ENCODE results near the gene IGLON5.

IGLON5 gene

DNA sequence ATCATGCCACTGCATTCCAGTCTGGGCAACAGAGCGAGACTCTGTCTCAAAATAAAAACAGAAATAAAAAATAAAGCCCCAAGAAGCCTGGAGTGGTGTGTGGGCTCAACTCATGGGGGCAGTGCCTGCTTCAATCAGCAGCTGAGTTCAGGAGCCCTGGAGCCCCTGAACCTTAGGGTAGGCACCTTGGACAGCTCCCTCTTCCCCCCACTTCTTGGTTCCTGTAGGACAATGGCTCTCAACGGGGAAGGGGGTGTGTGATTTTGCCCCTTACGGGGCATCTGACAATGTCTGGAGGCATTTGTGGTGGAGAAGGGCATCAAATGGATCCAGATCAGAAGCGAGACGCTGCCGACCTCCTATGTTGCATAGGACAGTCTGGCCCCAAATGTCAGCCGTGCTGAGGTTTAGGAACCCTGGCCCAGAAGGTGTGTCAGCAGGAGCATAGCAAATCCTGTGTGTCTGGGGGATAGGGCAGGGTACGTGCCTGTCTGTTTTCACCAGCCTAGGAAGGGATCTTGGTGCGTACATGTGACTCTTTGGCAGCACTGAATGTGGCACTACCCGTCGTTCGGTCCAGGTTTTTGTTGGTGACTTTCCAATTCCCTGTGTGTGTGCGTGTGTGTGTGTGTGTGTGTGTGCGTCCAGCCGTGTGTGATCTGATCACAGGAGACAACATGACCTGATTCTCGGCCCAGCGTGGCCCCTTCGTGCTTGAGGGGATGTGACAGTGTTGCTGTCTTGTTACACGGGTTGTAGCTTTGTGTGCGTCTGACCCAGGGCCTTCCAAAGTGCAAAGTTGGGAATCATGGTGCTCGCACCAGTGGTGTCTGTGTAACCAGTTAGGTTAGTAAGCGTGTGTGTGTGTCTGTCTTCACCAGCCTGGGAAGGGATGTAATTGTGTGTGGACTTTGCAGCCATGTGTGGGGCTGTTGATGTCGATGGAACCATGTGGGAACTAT is 7.5 kb downstream of the IGLON5 start:
- no peak for DNase-seq

- no peak for DNase-seq
Observed at GRCh38 chr19:51319649-51320279, 8.3 kb downstream of the IGLON5 start.

- DNase-seq: no peak
Observed at GRCh38 chr19:51320280-51320657, 8.8 kb downstream of the IGLON5 start.

DNA sequence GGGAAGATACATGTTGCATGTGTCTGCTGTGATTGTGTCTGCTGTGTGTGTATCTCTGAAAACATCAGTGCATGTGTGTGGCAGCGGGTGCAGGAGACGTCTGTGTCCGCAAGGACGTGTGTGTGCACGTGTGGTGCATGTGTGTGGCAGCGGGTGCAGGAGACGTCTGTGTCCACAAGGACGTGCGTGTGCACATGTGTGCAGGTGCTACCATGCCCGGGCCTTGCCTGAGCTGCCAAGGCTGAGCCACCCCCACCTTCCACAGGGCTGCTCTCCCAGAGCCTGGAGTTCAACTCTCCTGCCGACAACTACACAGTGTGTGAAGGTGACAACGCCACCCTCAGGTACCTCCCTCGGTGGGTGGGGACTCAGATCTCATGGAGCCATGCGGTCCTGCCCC is 10.4 kb downstream of the IGLON5 start:
- no peak for DNase-seq

- DNase-seq: no peak
Observed at GRCh38 chr19:51323481-51324166, 12.2 kb downstream of the IGLON5 start.

- DNase-seq: no peak
Observed at GRCh38 chr19:51324167-51324481, 12.7 kb downstream of the IGLON5 start.

GRCh38 chr19:51325161-51325976 is 13.9 kb downstream of the IGLON5 start:
- no peak for DNase-seq

- DNase-seq: no peak
Observed at GRCh38 chr19:51326216-51327065, 15.0 kb downstream of the IGLON5 start.

DNA sequence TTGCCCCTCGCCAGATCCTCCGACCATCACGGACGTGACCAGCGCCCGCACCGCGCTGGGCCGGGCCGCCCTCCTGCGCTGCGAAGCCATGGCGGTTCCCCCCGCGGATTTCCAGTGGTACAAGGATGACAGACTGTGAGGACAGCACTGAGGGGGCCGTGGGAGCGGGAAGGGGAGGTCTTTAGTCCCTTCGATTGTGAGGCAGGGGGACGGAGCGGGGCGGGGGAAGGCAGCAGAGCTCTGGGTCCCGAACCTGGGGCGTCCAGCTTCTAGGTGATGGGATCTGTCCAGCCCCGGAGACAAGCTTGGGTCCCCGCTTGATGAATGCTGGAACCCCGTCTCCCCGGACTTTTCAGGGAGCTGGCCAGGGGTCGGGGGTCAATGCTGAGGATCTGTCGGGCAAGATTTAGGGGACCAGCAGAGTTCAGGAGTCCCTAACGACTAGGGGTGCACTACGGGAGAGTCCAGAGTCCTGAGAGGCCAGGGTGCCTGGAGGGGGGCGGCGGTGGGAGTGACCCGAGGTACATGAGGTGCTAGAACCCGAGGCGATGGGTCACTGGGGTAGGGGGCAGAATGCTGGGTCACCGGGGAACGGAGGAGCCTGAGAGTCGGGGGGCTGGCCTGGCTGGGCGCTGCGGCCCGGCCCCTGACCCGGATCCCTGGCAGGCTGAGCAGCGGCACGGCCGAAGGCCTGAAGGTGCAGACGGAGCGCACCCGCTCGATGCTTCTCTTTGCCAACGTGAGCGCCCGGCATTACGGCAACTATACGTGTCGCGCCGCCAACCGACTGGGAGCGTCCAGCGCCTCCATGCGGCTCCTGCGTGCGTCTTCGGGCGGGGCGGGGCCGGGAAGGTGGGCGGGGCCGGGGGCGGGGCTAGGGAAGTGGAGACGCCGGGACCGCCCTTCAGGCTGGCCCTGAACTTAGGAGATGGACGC is 15.9 kb downstream of the IGLON5 start:
- no peak for DNase-seq

GRCh38 chr19:51329411-51329810 is 18.0 kb downstream of the IGLON5 start:
- DNase-seq: no peak

DNA sequence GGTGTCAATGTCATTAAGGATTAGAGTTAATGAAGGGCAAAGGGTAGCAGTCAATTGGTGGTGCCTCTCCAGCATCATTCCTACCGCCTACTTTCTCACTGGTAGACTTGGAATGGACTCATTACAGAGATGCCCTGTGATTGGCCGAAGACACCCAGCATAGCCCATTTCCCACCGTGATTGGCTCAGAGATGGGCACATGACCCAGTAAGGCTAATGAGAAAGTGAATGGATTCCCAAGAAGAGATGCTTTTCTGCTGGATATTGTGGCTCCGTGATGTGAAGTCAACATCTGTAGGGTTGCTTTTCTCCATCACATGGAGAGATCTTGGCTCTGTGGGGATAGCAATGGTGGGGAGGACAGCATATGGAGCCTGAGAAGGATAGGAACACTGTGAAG is 18.9 kb downstream of the IGLON5 start:
- DNase-seq: no peak

- DNase-seq: no peak
Observed at GRCh38 chr19:51331193-51331592, 19.7 kb downstream of the IGLON5 start.

GRCh38 chr19:51331716-51332115 is 20.3 kb downstream of the IGLON5 start:
- DNase-seq: no peak

GRCh38 chr19:51333836-51334460 is 22.5 kb downstream of the IGLON5 start:
- DNase-seq: no peak

DNA sequence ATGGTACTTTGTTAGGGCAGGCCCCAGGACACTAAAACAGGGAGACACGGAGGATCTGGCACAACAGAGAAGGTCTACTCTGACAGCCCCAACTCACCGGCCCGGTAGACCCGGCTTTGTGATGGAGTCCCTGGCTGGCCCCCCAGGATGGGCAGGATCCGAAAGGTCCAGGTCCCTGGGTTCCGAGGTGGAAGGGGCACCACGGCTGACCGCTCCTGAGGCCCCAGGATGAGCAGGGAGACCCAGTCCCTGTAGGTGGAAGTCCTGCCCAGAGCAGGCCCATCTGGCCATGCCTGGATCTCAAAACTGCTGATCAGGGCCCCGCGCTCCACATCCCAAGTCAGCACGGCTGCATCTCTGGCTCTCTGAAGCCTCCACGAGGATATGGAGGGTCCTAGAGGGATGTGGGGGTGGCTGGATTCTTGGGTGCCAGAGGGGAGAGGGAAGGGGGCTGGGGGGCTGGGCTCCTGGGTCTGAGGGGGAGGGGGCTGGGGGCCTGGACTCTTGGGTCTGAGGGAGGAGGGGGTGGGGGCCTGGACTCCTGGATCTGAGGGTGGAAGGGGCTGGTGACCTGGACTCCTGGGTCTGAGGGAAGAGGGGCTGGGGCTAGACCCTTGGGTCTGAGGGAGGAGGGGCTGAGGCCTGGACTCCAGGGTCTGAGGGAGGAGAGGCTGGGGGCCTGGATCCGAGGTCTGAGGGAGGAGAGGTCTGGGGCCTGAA is 25.9 kb downstream of the IGLON5 start:
- no peak for DNase-seq

- no peak for DNase-seq
Observed at GRCh38 chr19:51337861-51338562, 26.6 kb downstream of the IGLON5 start.

DNA sequence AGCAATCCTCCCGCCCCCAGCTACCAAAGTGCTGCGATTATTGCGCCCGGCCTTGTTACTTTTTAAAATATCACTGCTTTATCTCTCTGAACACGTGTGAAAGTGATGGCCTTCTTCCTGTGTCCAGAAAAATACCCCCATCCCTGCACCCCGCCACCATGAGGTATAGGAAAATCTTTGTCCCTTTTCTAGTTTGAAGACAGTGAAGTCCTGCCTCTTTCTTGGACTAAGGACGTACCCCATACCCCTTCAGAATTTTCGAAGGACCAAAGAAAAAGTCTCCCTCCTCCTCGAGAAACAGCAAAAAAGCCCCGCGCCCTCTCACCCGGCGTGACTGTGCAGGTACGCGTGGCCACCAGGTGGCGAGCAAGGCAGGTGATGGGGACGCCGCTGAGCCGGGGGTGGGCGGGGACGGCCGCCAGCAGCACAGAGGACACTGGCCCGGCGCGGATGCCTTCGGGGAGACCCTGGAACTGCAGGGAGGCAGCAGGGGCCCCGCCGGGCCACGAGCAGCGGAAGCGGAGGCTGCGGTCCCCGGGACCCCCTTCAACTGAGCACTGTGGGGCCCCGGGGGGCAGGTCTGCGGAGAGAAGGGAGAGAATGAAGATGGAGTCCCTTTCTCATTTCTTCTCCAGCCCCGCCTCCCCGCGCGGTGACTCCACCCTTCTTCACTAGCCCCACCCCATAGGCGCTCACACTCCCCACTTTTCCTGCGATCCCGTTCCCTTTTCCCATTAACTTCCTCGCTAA is 27.3 kb downstream of the IGLON5 start:
- no peak for DNase-seq

DNA sequence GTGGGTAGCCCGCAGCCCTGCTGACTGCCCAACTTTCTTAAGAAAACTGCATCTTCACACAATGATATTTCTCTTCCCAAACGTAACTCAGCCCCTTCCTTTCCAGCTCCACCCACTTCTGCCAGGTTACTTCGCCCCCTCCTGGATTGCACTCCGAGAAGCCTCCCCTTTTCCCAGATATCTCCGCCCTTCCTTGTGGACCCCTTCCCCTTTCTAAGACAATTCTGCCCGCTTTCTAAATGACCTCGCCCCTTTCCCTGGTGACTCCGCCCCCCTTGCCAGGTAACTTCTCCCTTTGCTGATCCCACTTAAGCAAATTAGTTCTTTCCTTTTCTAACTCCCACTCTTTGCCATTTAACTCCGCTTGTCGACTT is 27.9 kb downstream of the IGLON5 start:
- no peak for DNase-seq

All from NCI-H1092 (cell line).